IPS DF 6.9 (cell line): Measurements from ENCODE around the gene SETX.

Source experiments
- DNase-seq: peaks from one replicate; pipeline ENCODE4 v3.0.0-alpha.2; 2013; ENCODE audit warnings: low read depth, low spot score
- H3K27ac ChIP-seq: one replicate; pipeline ENCODE4 v1.5.1; 2013; ENCODE audit warnings: low read length, control low read depth
- H3K27me3 ChIP-seq: 2 replicates; pipeline ENCODE4 v1.6.1; 2013; ENCODE audit warnings: mild to moderate bottlenecking, low read length; ENCODE audit not compliant: control insufficient read depth, insufficient read depth
- H3K36me3 ChIP-seq: 2 replicates; pipeline ENCODE4 v1.6.1; 2013; ENCODE audit warnings: low read length; ENCODE audit not compliant: control insufficient read depth, insufficient read depth
- H3K4me1 ChIP-seq: 2 replicates; pipeline ENCODE4 v1.6.1; 2013; ENCODE audit warnings: low read length; ENCODE audit not compliant: control insufficient read depth, insufficient read depth
- H3K4me3 ChIP-seq: 2 replicates; pipeline ENCODE4 v1.5.1; 2013; ENCODE audit warnings: mild to moderate bottlenecking, low read length
- H3K9me3 ChIP-seq: 2 replicates; pipeline ENCODE4 v1.6.1; 2013; ENCODE audit warnings: low read length, inconsistent platforms; ENCODE audit not compliant: control insufficient read depth, insufficient read depth
- WGBS: extraction: QIAGEN DNeasy Blood & Tissue Kit; methylation state at CpG from one replicate; pipeline ENCODE4 v1.1.7; 2013; ENCODE audit warnings: mixed read lengths, missing lambda C conversion rate; ENCODE audit not compliant: insufficient read length, insufficient coverage; 5-methylcytosine and 5-hydroxymethylcytosine counted together

SETX gene

DNA sequence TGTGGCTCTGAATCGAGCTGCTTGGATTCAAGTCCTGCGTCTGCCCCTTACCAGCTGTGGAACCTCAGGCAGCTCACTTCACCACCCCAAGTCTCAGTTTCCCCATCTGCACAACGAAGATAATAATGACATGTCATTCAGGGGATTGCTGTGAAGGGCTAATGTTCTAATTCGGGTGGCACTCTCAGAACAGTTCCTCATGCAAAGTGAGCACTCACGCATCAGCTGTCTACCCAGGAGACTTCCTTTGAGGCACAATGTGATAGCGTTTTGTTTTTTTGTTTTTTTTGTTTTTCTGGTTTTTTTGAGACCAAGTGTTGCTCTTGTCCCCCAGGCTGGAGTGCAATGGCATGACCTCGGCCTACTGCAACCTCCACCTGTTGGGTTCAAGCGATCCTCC, 136.6 kb downstream of the SETX start:
- Histone ChIP-seq H3K4me1 (0 out of 2 replicates have a peak, but pooled peaks cover 1% of the 10 kb centered on the region), H3K36me3 (no peaks in the 10 kb centered on the region), H3K27ac (no peak overlapping the region), H3K4me3 (no peak overlapping the region), H3K27me3 (no peaks in the 10 kb centered on the region), H3K9me3 (no peaks in the 10 kb centered on the region)
- DNase-seq = no peak
- WGBS = no CpG with 5 or more reads among the region's 8 CpGs

- no peaks in the 10 kb centered on the region for H3K36me3 ChIP-seq
- H3K27me3 ChIP-seq = no peaks in the 10 kb centered on the region
- no peak overlapping the region for H3K27ac ChIP-seq
- no peak for DNase-seq
- WGBS = no CpG with 5 or more reads among the region's 10 CpGs
- no peaks in the 10 kb centered on the region for H3K9me3 ChIP-seq
- H3K4me3 ChIP-seq = no peak overlapping the region
- 0 out of 2 replicates have a peak, but pooled peaks cover 1% of the 10 kb centered on the region for H3K4me1 ChIP-seq
Observed at GRCh38 chr9:132216861-132217619, 137.7 kb downstream of the SETX start.

DNA sequence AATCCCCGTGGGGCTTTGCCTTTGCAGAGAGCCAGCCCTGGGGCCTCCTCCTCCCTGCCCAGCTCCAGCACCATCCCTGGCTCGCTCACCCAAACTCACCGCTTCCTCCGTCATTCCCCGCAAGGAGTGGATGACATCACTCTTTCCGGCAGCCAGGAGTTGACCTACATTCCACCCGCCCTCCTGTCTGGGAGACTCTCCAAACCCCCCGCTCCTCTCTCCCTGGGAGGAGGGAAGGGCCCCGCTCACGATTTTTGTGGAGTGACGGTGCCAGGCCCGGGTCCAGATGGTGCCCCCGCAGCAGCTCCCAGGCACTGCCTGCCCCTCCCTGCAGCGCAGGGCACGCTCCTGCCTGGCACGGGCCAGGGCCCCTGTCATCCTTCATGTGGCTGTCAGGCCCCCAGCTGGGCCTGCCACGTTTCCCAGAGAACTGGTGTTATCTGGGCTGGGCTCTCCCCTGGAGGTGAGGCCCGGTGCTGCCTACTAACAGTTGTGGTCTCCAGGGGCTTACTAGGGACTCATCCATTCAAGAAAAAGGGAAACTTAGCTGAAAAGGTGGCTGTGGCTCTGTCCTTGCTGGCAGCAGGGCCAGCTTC, 140.7 kb downstream of the SETX start:
- Histone ChIP-seq H3K4me3 (no peak overlapping the region), H3K4me1 (0 out of 2 replicates have a peak, but pooled peaks cover 1% of the 10 kb centered on the region), H3K27me3 (no peaks in the 10 kb centered on the region), H3K27ac (no peak overlapping the region), H3K36me3 (no peaks in the 10 kb centered on the region), H3K9me3 (no peaks in the 10 kb centered on the region)
- no CpG with 5 or more reads among the region's 18 CpGs for WGBS
- peak; percentile 45 for DNase-seq

- Histone ChIP-seq H3K36me3 (no peaks in the 10 kb centered on the region), H3K4me3 (no peak overlapping the region), H3K27me3 (no peaks in the 10 kb centered on the region), H3K27ac (no peak overlapping the region), H3K9me3 (no peaks in the 10 kb centered on the region), H3K4me1 (0 out of 2 replicates have a peak, but pooled peaks cover 1% of the 10 kb centered on the region)
- DNase-seq = no peak
- WGBS = no CpG with 5 or more reads among the region's 7 CpGs
Observed at GRCh38 chr9:132211570-132211969, 143.2 kb downstream of the SETX start.
